OCI-LY1 (cell line): ENCODE data around the gene DYNLT4.

Source experiments
- H2AFZ ChIP-seq: fragments of 200-600 bp; sonication (generic), shearing (Covaris generic); 2 replicates; pipeline ENCODE4 v1.6.0; 2014; ENCODE audit warnings: antibody characterized with exemption, mild to moderate bottlenecking, low read length
- H3F3A ChIP-seq: fragments of 200-600 bp; sonication (generic), shearing (Covaris generic); 2 replicates; pipeline ENCODE4 v1.6.0; 2014; ENCODE audit warnings: mild to moderate bottlenecking, antibody characterized with exemption, low read length, moderate library complexity; ENCODE audit not compliant: insufficient read depth
- H3K27ac ChIP-seq: fragments of 200-600 bp; sonication (generic); 2 replicates; pipeline ENCODE4 v1.5.1; 2014; ENCODE audit warnings: low read length, mixed run types, mild to moderate bottlenecking, low read depth; ENCODE audit not compliant: poor library complexity, severe bottlenecking
- H3K27me3 ChIP-seq: fragments of 200-600 bp; sonication (generic); 2 replicates; pipeline ENCODE4 v1.6.0; 2014; ENCODE audit warnings: antibody characterized with exemption, mild to moderate bottlenecking, low read length, moderate library complexity; ENCODE audit not compliant: insufficient read depth
- H3K36me3 ChIP-seq: fragments of 200-600 bp; sonication (generic); 2 replicates; pipeline ENCODE4 v1.6.1; 2014; ENCODE audit warnings: mild to moderate bottlenecking, antibody characterized with exemption, low read length, moderate library complexity, mixed read lengths; ENCODE audit not compliant: insufficient read depth
- H3K4me1 ChIP-seq: fragments of 200-600 bp; sonication (generic); 2 replicates; pipeline ENCODE4 v1.5.1; 2014; ENCODE audit warnings: mild to moderate bottlenecking, low read length, moderate library complexity; ENCODE audit not compliant: insufficient read depth, severe bottlenecking
- H3K4me2 ChIP-seq: fragments of 200-600 bp; sonication (generic), shearing (Covaris generic); 2 replicates; pipeline ENCODE4 v1.6.1; 2014; ENCODE audit warnings: low read length
- H3K4me3 ChIP-seq: fragments of 200-600 bp; sonication (generic); 2 replicates; pipeline ENCODE4 v1.5.1; 2014; ENCODE audit warnings: low read length, low read depth, mild to moderate bottlenecking, mixed read lengths; ENCODE audit not compliant: poor library complexity, severe bottlenecking
- H3K79me2 ChIP-seq: fragments of 200-600 bp; shearing (Covaris generic); 2 replicates; pipeline ENCODE4 v1.6.1; 2016; ENCODE audit warnings: mixed run types, low read length, mixed read lengths; ENCODE audit not compliant: insufficient read depth
- H3K9ac ChIP-seq: fragments of 200-600 bp; sonication (generic), shearing (Covaris generic); 2 replicates; pipeline ENCODE4 v1.6.1; 2014; ENCODE audit warnings: mild to moderate bottlenecking, low read length, mixed read lengths
- H3K9me2 ChIP-seq: fragments of 200-600 bp; sonication (generic), shearing (Covaris generic); 2 replicates; pipeline ENCODE4 v1.6.1; 2014; ENCODE audit warnings: low read depth, mild to moderate bottlenecking, low read length, mixed read lengths
- H3K9me3 ChIP-seq: fragments of 200-600 bp; shearing (Covaris generic); 2 replicates; pipeline ENCODE4 v1.6.1; 2014; ENCODE audit warnings: low read length, mixed read lengths
- H4K20me1 ChIP-seq: fragments of 200-600 bp; sonication (generic), shearing (Covaris generic); 2 replicates; pipeline ENCODE4 v1.6.0; 2016; ENCODE audit warnings: mild to moderate bottlenecking, low read length; ENCODE audit not compliant: insufficient read depth
- CTCF ChIP-seq: fragments of 200-600 bp; sonication (generic), shearing (Covaris generic); IDR thresholded peaks from 2 replicates; pipeline ENCODE4 v1.5.1; 2017; ENCODE audit warnings: mild to moderate bottlenecking, antibody characterized with exemption, low read length, moderate library complexity, mixed read lengths
- EZH2 ChIP-seq: fragments of 200-600 bp; sonication (generic), shearing (Covaris generic); IDR thresholded peaks from 2 replicates; pipeline ENCODE4 v1.8.0; 2017; ENCODE audit warnings: borderline replicate concordance, mixed run types, mild to moderate bottlenecking, antibody characterized with exemption, low read length, moderate library complexity, mixed read lengths

Gene DYNLT4

DNA sequence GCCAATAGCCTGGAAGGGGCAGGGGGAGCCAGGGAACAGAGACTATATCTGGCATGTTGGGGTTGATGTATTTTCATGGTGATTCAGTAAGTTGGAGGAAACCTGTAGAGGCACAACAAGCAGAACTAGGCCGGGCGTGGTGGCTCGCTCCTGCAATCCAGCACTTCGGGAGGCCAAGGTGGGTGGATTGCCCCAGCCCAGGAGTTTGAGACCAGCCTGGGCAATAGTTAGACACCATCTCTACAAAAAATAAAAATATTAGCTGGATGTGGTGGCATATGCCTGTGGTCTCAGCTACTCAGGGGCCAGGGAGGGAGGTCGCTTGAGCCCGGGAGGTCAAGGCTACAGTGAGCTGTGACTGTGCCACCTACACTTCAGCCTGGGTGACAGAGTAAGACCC is 46.0 kb upstream of the DYNLT4 start:
- TF ChIP-seq CTCF (no peak), EZH2 (no peak)
- Histone ChIP-seq H3K4me3 (no peak overlapping the region), H3F3A (no peaks in the 10 kb centered on the region), H3K27me3 (no peaks in the 10 kb centered on the region), H3K4me2 (no peak overlapping the region), H3K27ac (no peak overlapping the region), H3K4me1 (no peaks in the 10 kb centered on the region), H3K9ac (no peak overlapping the region), H2AFZ (no peak overlapping the region), H3K9me2 (no peaks in the 10 kb centered on the region), H3K79me2 (no peaks in the 10 kb centered on the region), H3K9me3 (no peaks in the 10 kb centered on the region), H3K36me3 (peaks cover 16% of the 10 kb centered on the region; the same call in 1 of the 2 replicates), H4K20me1 (no peaks in the 10 kb centered on the region)

GRCh38 chr1:44851308-44851707 is 44.2 kb upstream of the DYNLT4 start:
- no peaks in the 10 kb centered on the region for H3K4me1 ChIP-seq
- H3K36me3 ChIP-seq = peaks cover 11% of the 10 kb centered on the region; the same call in 1 of the 2 replicates
- H3F3A ChIP-seq = no peaks in the 10 kb centered on the region
- H3K9me2 ChIP-seq = no peaks in the 10 kb centered on the region
- no peak for TF ChIP-seq CTCF
- no peak for TF ChIP-seq EZH2
- no peaks in the 10 kb centered on the region for H3K27me3 ChIP-seq
- H3K9me3 ChIP-seq = no peaks in the 10 kb centered on the region
- no peak overlapping the region for H3K4me3 ChIP-seq
- no peak overlapping the region for H3K27ac ChIP-seq
- H3K79me2 ChIP-seq = no peaks in the 10 kb centered on the region
- H2AFZ ChIP-seq = no peak overlapping the region
- H4K20me1 ChIP-seq = no peaks in the 10 kb centered on the region
- no peak overlapping the region for H3K4me2 ChIP-seq
- no peak overlapping the region for H3K9ac ChIP-seq

- Histone ChIP-seq H3K4me2 (no peak overlapping the region), H3K9ac (no peak overlapping the region)
- TF ChIP-seq CTCF = no peak
Measured at GRCh38 chr1:44849575-44850132, 42.5 kb upstream of the DYNLT4 start.

More at GRCh38 chr1:44849575-44850132, 42.5 kb upstream of the DYNLT4 start:
- Histone ChIP-seq H3K4me1 (no peaks in the 10 kb centered on the region), H3K4me3 (no peak overlapping the region), H4K20me1 (no peaks in the 10 kb centered on the region), H3K36me3 (peaks cover 5% of the 10 kb centered on the region), H3K9me2 (no peaks in the 10 kb centered on the region), H2AFZ (no peak overlapping the region), H3F3A (no peaks in the 10 kb centered on the region), H3K79me2 (no peaks in the 10 kb centered on the region), H3K27me3 (no peaks in the 10 kb centered on the region), H3K27ac (no peak overlapping the region), H3K9me3 (no peaks in the 10 kb centered on the region)
